GM18870 (cell line): ENCODE results near the gene RAP1GAP.

Experiments used
- ATAC-seq: cut with Tn5 transposase; IDR thresholded peaks from one replicate; pipeline ENCODE4 v1.9.1; 2021; ENCODE audit warnings: moderate library complexity; ENCODE audit not compliant: unreplicated experiment

The RAP1GAP gene

DNA sequence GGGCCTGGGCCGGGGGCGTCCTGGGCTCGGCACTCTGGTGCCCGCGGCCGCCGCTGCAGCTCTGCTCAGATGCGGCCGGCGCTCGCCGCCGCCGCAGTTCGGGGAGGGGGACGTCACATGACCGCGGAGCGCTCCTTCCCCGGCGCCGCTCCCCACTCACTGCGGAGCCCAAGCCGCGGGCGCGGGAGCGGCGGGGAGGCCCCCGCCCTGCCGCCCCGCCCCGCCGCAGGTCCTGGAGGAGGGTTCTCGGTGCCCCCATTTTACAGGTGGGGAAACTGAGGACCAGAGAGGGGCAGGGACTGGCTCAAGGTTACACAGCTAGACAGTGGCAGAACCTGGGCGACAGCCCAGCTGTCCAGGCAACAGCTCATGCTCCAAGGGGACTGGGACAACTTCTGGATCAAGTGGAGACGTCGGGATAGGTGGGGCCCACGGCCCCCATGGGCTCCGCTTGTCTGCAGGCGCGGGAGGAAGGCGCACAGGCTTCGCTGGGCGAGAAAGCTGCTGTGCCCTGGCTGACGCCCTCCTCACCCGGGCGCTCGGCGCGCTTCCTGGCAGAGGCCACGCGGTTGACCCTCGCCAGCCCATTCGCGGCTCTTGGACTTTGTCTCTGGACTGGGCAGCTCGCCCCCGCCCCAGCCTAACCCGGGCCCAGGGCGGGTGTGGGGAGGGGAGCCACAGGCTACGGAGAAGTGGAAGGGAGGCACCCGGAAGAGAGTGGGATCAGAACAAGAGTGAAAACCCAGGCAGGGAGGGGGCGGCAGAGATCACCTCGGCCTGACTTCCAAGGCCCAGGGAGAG, at the start of gene RAP1GAP:
Gene RAP1GAP (minus strand): TSS at position 100 of the 801 bp plus-strand sequence. CDS start 49,325 bp downstream, outside the sequence.
- no peak for ATAC-seq

DNA sequence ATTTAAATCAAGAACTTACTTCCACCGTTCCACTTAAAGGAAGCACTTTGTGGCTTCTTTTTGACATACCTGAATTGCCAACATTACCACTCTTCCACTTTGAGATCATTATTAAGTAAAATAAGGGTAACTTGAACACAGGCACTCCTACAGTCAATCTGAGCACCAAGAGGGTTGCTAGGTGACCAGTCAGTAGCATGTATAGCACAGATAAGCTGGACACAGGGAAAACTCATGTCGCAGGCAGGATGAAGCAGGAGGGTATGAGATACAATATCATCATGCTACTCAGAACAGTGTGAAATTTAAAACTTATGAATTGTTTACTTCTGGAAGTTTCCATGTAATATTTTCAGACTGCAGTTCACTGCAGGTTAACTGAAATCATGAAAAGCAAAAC, 47.0 kb upstream of the RAP1GAP start:
- ATAC-seq: no peak

DNA sequence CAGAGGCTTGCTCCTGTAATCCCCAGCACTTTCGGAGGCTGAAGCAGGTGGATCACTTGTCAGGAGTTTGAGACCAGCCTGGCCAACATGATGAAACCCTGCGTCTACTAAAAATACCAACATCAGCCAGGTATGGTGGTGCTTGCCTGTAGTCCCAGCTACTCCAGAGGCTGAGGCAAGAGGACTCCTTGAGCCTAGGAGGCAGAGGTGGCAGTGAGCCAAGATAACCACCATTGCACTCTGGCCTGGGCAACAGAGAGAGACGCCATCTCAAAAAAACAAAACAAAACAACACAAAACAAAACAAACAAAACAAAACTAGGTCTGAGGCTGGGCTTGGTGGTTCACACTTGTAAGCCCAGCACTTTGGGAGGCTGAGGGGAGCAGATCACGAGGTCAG, 38.7 kb upstream of the RAP1GAP start:
- no peak for ATAC-seq

DNA sequence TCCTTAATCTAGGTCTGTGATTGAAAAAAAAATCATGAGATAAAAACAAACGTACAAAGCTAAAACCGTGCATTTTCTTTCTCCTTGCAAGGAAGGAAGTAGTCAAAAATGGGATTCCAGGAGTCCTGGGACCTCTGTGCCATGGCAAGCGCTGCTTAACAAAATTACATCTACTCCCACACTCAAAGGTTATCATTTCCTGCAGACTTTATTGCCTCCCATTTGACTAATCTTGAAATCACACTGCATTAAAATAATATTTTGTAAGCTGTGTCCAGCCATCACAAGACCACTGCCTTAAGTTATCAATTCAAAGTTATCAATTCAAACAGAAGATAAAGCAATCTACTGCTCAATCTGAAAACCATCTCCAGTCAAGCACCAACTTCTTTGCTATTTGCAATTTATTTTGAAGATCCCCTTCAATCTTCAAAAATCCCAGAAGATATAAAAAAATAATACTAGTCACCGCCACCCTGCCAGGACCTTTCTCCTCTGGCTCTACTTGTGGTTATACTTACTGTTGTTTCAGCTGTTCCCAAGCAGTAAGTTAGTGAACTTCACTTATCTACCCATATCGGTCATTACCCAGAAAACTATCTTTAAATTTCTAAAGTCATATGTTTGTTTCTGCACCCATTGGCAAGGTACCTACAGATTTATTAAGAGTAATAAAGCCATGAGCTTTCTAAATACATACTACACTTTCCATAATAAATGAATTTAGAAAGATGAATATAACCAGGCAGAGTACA, 38.1 kb upstream of the RAP1GAP start:
- no peak for ATAC-seq

DNA sequence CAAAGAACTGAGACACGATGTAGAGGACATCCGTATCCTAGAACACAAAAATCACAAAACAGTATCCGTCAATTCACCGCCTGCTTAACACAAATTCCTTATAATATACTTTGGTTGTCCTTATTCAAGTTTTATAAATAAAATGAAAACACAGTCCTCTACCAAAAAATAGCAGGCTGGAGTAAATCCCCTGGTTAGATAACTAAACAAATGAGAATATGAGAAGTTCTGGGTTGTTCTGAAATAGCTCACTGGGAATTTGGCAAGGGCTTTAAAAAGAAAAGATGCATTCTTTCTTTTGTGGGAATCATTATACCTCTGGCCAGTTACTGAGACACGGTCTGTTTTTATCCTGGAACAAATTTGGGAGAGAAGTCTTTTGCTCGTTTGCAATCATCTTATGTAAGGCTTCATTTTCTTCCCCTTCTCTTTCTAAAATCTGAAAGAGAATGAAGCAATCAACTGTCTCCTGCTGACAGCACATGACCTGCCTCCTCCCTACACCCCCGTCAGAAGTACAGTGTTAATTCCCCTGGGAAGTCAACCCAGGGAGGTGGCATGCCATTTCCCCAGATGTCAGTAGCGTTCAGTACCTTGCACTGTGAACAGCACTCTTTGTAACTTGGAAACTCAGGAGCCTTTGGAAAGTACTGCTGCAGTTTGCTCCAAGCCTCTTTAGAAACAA, 37.1 kb upstream of the RAP1GAP start:
- no peak for ATAC-seq

DNA sequence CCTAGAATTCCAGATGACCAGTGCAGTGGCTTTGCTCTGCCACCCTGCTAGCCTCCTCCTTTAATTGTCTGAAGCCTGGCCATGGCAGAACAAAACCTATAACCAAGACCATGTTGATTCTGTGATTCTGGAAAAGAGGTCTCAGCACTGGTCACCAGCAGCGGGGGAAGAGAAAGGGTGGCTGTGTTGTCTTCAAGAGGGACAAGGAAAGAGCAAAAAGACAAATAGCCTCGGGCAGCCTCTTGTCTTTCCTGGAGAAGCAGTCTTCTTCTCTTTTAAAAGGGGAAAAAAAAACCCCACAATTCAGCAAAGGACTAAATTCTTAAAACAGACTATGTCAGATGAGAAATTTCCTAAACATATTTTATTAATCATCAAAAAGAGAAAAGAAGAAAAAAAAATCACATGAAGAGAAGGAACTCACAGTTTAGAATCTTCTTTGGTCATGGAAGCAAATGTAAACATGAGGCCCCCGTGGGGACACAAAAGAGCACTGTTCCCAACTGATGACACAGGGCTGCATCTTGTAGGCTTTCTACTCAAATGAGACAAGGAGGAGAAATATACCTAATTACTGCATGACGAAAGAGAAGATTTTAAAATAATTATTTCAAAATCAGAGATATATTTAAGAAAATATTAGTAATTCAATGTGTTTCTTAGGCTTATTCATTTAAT, 36.3 kb upstream of the RAP1GAP start:
- no peak for ATAC-seq

DNA sequence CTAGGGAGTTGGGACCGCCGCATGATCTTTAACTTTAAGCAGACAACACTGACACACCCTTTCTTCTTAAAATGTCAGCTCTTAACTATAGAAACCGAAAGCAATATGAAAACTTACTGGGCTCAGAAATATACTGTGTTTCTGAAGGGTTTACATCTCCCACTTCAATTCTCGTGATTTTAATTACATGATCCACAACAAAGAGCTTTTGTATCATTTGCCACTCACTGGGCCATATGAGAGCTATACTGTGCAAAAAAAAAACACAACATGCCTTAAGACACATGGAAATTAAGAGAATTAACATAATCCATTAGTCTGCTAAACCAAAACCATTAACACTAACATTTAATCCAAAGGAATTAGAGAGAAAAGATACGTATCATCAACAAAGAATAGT, 35.0 kb upstream of the RAP1GAP start:
- ATAC-seq: no peak

DNA sequence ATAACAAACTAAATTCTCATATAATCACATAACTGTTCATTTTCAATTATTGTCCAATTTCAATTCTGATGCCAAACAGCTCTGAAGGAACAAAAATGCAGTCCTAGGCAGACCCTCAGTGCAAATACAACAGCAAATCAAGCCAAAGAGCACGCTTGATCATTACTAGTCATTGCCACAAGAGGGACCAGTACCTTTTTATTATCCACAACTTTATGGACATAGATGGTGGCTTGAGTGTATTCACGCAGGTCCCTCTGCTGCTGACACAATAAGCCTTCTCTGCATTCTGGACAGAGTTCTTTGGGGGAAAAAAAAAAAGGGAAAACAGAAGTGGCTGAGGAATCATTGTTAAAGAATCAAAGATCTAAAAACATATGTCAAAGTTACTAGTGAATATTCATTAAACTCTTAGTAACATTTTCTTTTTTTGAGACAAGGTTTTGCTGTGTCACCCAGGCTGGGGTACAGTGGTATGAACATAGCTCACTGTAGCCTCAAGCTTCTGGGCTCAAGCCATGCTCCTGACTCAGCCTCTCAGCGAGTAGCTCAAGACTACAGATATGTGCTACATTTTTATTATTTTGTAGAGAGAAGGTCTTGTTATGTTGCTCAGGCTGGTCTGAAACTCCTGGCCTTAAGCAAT, 34.3 kb upstream of the RAP1GAP start:
- ATAC-seq: no peak

DNA sequence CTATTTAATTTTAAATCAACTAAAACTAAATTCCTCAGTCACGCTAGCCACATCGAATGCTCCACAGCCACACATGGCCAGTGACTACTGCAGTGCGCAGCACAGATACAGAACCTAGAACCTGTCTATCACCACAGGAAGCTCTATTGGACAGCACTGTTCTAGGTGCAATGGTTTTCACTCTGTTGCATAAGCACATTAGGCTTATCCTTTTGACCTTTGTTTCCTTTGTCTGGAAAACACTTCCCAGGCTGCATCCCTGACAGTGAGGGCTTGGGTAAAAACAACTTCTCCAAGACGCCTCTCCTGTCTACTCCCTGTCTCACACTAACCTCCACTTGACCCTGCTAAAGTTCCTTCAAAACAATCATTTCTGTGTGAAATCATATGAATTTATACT, 33.6 kb upstream of the RAP1GAP start:
- no peak for ATAC-seq

DNA sequence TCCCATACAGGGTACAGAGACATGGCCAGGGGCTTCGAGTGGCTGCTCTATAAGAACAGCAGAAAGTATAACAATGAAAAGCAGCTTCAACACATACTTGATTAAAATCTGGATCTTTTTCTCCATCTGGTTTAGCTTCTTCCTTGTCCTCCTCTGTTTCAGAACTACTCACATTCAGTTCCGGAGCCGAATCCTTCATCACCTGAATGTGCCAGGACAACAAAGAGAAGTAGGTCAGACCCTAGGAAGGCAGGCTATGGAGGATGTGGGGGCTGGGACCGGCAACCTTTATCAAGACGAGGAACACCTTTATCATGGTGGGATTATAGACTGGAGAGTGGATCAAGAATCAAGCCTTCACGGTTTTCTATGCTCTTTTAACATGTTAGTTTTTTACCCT, 32.2 kb upstream of the RAP1GAP start:
- ATAC-seq: no peak

DNA sequence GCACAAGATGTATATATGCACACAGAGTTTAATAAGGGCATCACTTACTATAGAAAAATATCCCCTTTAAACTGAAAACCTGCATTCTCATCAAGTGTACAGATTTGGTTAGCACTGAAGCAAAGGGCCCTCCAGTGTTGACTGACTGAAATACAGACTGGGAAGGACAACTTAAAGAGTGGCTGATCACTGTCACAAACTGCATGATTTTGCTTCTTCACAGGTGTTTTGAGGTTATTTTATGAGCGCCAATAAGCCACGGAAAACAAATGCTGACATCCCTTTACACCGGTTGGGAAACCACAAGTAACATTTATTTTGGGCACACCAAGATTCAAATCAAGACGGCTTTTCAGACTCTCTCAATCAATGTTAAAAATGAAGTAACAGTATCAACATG, 30.9 kb upstream of the RAP1GAP start:
- ATAC-seq: no peak

DNA sequence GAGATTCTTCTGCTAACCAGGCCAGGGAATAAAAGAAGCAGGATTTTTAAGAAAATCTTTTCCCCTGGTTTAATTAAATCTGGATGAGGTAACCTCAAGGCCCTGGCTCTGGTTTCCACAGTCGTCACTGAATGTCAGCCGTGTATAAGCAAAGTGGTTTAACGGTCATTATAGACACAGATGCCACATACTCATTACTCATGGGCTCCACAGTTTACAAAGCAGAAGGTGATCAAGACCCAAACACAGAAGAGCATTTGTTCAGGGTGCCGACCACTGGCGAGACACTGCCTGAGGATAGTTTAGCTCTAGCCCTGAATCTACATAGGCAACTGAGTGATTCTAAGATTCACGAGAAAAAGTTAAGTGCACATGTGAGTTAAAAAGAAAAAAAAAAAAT, 27.8 kb upstream of the RAP1GAP start:
- no peak for ATAC-seq

DNA sequence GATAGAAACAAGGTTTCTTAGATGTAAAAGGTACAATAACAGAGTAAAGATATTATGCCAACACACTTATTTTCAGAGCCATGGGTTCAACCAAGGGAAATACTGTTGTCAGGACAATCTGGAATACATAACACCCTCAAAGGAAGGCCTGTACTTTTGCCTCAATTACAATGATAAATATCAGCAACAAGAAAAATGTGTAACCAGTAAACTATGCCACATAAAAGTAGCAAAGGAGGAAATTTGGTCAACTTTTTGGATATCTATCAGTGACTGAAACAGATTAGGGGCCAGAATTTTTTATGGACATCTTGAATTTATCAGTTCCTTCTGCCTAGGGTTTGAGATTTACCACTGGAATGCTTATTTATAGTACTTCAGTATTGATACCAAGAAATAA, 24.6 kb upstream of the RAP1GAP start:
- ATAC-seq: no peak

DNA sequence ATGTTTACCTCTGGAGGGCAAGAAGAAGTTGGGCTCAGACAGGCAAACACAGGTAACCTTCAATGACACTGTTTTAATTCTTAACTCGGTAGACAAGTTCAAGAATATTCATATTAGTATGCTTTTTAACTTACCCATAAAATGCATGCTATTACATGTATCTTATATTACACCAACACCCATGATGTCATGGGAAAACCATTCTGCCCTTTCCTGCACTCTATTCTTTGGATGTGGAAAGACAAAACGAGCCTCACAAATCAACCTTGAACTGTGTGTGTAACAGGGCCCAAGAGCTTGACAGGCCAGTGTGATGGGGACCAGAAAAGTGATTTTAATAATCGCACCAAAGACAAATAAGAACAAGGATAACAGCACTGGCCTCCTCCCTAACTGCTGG, 22.6 kb upstream of the RAP1GAP start:
- ATAC-seq: no peak

DNA sequence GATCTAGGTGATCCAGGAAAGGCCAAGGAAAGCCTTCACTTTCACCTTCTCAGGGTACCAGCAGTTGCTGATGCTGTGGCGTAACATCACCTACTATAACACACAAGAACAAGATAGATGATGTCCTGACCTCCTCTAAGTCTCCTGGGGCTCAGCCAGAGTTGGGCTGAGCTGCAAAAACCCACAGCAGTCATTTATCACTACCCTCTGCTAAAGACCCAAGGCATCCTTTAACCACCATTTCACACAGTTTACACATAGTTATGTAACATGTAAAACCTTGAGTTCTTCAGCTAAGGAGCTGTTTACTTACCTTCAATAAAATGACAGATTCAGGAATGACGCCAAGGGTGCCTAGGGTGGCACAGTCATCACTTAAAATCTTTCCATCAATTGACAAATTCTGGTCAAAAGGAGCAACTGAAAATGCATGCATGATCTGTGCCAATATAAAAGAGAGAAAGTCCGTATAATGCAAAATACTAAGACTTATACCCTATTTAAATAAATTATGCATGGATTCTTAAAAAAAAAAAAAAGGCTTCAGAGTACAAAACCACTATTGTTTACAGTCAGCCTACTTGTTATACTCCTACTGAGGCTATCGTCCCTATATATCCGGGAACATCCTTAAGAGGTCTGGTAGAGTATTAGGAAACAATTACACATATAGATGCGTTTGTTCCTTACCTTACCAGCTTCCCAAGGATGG, 20.7 kb upstream of the RAP1GAP start:
- ATAC-seq: no peak

DNA sequence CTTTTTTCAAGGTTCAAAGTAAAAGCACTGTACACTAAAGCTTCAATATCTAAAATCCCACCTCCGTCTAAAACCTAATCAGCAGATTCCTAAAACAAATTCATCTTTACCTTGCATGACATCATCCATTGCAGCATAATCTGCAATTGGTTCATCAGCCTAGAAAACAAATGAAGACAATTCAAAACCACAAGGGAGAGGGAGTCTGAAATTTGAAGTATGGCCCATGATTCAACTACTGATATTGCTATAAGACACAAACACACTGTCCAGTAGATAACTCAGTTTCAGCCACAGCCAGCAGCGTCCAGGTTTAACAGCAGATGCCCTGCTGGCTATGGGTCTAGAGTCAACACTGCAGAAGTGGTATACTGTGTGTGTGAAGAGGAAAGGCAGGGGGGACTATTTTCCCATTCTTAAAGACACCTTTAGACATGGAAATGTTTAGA, 17.9 kb upstream of the RAP1GAP start:
- no peak for ATAC-seq

DNA sequence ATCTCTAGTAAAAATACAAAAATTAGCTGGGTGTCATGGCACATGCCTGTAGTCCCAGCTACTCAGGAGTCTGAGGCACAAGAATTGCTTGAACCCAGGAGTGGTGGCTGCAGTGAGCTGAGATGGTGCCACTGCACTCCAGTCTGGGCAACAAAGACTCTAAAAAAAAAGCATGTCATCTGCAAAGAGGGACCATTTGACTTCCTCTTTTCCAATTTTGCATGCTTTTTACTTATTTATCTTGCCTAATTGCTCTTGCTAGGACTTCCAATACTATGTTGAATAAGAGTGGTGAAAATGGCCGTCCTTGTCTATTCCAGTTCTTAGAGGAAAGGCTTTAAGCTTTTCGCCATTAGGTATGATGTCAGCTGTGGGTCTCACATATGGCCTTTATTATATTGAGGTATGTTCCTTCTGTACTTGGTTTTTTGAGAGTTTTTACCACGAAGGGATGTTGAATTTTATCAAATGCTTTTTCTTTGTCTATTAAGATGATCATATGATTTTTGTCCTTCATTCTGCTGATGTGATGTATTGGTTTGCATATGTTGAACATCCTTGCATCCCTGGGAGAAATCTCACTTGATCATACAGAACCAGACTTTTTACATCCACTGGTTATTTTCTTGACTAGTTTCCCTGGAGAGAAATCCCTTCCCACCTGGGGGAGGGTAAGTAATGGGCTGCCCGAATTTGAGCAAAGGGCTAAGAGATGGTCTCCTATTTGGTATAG, 17.0 kb upstream of the RAP1GAP start:
- no peak for ATAC-seq

DNA sequence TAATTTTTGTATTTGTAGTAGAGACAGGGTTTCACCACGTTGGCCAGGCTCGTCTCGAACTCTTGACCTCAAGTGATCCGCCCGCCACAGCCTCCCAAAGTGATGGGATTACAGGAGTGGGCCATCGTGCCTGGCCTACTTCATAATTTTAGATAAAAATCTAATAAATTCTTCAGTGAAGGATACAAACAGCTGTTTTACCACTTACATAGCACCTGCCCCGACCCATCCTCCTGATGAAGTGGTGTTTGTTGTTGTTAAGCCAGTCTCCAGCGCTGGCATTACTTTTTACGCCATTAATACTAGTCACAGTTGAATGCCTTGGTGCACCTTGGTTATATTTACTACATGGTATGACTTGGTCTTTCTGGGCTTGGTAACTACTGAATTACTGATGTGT, 12.3 kb upstream of the RAP1GAP start:
- no peak for ATAC-seq

DNA sequence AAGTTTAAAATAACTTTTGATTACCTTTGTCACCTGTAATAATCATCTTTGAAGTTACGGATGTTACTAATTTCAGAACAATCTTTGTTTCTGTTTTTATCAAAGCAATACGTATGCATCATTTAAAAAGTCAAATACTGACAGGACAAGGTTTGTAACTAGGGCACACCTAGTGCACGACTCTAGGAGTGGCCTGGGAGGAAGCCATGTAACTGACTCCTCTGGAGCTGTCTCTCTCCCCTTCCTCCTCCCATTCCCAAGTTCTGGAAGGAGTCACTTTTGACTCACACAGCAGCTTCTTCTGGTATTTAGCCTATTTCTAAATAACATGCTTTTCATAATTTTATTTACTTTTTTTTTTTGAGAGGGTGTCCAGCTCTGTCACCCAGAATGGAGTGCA, 11.8 kb upstream of the RAP1GAP start:
- ATAC-seq: no peak
